ENCODE measurements around the gene THAP5. TPM values are rescaled to one million over a fixed set of nuclear protein-coding genes. Genes with fewer than 3 reads are reported as not detected.

The THAP5 gene
- total RNA-seq, 1 donor from 2014 or later = 24.0 TPM

GRCh38 chr7:108515630-108516029 lies 53.9 kb downstream of the THAP5 start:
- Mint-ChIP-seq H3K27me3 (no peaks in the 10 kb centered on the region), H3K27ac (no peak overlapping the region), H3K4me3 (no peak overlapping the region), H3K36me3 (peaks cover 40% of the 10 kb centered on the region), H3K9me3 (no peaks in the 10 kb centered on the region), H3K4me1 (ENCODE audit: unreplicated experiment) (peaks cover 6% of the 10 kb centered on the region)
- no peak for DNase-seq (ENCODE audit: extremely low spot score, unreplicated experiment)
- no peak for TF ChIP-seq CTCF (conservative IDR thresholded peaks at IDR 0.05)

GRCh38 chr7:108515013-108515412 lies 54.5 kb downstream of the THAP5 start:
- no peak for DNase-seq (ENCODE audit: extremely low spot score, unreplicated experiment)
- peaks cover 2% of the 10 kb centered on the region for H3K4me1 Mint-ChIP-seq (ENCODE audit: unreplicated experiment)
- H3K9me3 Mint-ChIP-seq = no peaks in the 10 kb centered on the region
- no peak overlapping the region for H3K4me3 Mint-ChIP-seq
- H3K27me3 Mint-ChIP-seq = no peaks in the 10 kb centered on the region
- no peak for TF ChIP-seq CTCF (conservative IDR thresholded peaks at IDR 0.05)
- no peak overlapping the region for H3K27ac Mint-ChIP-seq
- H3K36me3 Mint-ChIP-seq = peaks cover 44% of the 10 kb centered on the region

Other genes starting within 250 kb of the THAP5 start
- 34.4 and 41.0 TPM in 2 replicates for gene NRCAM, start 113.3 kb downstream of the THAP5 start, total RNA-seq (ENCODE audit: low replicate concordance)
- gene PNPLA8, start 43.6 kb downstream of the THAP5 start, total RNA-seq (ENCODE audit: low replicate concordance) = 17.1 and 17.8 TPM in 2 replicates
- gene DNAJB9, start 168 bp upstream of the THAP5 start, total RNA-seq (ENCODE audit: low replicate concordance) = 16.9 and 21.5 TPM in 2 replicates

All from type B pancreatic cell (in vitro differentiated cells).